Astrocyte (in vitro differentiated cells and primary cell): ENCODE data around the gene GRID2.

Source experiments
- CTCF ChIP-seq: IDR thresholded peaks from 2 replicates; pipeline ENCODE4 v1.5.1; 2011; ENCODE audit warnings: low read depth, mild to moderate bottlenecking, inconsistent platforms, low read length, moderate library complexity; ENCODE audit not compliant: insufficient read depth
- EZH2 ChIP-seq: IDR thresholded peaks from 2 replicates; pipeline ENCODE4 v1.6.1; 2012; ENCODE audit warnings: mild to moderate bottlenecking, low read length, inconsistent platforms; ENCODE audit not compliant: insufficient read depth

- TF ChIP-seq EZH2 (no peak), CTCF (no peak)
Observed at GRCh38 chr4:93147524-93148212, 843.9 kb downstream of the GRID2 start.
